ENCODE results near the gene HMGXB4.
A peak's percentile ranks its signal among the peaks of the same experiment; 100 is the strongest.

Gene HMGXB4

DNA sequence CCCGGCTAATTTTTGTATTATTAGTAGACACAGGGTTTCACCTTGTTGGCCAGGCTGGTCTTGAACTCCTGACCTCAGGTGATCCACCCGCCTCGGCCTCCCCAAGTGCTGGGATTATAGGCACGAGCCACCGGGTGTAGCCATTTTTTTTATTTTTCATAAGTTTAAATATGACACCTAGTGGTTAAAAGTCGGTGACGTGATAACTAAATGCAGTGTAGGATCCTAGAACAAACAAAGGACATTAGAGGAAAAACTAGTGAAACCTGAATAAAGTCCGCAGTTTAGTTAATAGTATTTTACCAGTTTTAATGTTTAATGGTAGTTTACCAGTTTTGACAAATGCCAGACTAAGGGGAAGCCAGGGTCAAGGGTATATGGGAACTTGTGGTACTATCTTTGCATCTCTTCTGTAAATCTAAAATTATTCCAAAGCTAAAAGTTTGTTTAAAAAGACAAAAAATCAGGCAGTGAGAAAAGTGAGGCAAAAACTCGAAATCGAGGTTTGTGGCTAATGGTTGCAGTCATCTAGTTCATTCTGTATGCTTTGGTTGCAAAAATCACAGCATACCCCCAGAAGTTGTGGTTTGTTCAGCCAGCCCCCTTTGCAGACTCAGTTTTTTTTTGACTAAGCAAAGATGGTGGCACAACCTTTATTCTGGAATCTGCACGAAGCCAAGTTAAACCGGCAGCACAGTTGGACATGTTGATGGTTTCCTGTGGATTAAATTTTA is 72.0 kb downstream of the HMGXB4 start:
- DNase-seq: no peak

DNA sequence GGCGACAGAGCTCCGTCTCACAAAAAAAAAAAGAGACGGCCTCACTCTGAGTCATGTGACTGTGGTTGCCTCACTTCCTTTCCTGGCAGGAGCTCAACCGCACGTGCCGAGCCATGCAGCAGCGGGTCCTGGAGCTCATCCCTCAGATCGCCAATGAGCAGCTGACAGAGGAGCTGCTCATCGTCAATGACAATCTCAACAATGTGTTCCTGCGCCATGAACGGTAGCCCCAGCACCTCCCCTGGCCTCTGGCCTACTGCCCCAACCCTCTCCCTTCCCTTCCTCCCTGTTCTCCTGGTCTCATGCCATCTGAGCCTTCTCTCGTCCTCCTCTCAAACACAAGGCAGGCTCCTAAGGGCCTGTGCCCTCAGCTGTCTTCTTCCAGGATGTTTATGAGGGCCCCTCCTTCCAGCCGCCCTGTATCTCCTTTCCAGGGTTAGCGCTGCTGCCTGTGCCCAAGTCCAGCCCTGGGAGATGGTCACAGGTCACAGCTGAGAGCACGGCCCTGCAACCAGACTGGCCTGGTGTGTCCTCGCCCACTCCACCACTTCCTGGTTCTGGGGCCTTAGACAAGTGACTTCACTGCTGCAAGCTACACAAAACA is 73.1 kb downstream of the HMGXB4 start:
- peak; percentile 21 for DNase-seq

DNA sequence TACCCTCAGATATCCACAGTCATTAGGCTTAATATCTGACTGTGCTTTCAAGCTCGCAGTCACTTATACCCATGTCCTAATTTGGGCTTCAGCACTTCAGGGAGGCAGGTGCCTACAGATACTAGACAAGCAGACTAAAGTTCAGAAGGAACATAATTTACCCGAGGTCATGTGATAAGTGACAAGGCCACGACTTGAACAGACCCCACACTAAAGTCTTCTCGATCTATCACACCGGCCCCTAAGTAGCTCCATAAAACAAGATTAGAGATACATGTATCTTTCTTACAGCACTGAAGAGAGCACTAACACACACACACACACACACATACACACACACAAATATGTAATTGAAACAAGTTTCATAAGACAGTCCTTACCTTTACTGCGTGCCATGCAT is 75.0 kb downstream of the HMGXB4 start:
- DNase-seq: no peak

DNA sequence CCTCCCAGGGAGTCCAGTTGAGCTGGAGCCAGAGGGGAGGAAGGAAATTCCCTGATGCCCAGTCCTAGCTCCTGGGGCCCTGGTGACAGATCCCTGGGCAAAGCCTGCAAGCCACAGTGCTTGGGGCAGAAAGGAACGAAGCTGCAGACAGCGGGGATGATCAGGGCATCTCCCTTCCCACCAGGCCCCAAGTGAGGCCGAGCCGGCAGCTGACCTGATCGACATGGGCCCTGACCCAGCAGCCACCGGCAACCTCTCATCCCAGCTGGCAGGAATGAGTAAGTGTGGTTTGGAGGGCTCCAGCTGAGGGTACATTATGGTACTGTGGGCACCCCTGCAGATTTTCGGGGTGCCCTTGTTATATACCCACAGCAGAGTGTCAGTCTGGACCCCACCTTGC is 75.9 kb downstream of the HMGXB4 start:
- no peak for DNase-seq

DNA sequence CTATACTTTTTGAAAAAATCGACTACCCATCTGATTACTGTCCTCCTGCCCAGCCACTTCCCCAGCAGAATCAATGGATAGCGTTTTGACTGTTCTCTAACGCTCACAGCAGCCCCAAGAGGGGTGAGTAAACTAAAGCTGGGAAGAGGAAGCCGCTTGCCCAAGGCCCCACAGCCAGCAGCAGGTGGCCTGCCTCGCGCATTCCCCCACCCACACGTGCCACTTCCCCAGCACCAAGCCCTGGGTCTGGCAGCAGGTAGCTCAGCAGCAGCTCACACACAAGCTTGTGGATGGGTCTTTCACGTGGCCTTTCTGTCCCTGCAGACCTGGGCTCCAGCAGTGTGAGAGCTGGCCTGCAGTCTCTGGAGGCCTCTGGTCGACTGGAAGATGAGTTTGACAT is 76.7 kb downstream of the HMGXB4 start:
- no peak for DNase-seq

DNA sequence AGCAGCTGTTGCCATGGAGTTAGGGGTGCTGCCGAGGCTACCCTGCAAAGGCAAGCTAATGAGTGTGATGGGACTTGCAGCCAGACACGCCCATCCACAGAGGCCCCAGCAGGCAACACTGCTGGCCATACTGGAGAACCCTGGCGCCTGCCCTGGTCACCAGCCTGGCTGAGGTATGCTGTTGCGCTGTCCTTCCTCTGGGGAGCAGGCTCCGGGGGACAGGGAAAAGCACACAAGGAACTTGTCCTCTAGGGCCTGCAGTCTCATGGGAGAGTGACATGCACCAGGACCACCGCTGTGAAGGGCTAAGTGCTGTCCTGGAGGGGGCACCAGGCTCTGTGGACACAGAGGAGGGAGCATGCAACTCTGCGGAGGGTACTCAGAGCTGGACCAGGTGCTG is 78.2 kb downstream of the HMGXB4 start:
- DNase-seq: no peak

DNA sequence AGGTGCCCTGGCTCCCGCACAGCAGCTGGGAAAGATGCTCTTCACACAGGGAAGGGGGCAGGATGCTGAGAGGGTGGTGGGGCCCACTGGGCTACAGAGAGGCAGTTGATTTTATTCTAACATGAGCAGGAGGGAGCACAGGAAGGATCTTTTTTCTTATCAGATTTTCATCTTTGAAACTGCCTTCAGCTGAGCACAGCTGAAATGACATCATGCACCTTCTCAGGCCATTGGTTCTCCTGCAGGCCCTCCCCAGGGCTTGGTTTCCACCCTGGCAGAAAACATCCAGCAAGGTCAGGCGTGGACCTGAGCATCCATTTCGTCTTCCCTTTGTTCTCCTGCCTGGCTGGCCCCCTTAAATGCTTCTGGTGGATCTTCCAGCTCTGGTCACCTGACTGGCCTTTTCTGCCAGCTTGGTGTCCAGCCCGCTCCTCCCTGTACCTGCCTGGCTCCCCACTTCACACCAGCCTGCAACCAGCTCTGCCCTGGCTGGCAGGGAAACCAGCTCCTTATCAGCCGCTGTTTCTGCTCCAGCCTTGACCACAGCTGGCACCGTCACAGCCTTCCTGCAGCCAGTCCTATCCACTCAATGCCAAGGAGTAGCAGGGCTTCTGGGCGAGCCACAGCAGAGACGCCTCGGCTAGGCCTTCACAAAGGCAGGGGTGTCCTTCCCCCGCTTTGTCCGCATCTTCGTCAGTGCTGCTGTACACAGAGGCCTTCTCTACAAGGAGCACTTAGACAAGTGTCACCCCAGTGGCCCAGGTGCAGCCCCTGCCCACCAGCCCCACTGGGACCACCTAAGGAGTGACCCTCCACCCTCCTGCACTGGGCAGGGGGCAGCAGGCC is 78.9 kb downstream of the HMGXB4 start:
- DNase-seq: no peak

DNA sequence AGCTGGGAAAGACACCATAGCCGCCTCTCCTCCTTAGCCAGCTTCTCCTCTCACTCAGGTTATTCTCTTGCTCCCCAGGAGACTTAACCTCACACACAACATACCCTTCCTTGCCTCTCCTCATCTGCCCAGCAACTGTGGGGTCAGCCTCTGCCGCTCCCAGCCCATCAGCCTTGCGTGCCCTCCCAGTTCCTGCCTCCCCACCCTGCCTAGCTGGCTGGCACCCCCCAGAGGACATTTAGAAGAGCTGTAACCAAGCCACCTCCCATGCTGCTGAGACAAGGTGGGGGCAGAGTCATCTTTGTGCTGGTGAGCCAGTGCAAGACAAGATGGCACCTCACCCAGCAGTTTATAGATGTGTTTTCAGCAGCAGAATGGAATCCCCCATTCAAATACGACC is 80.6 kb downstream of the HMGXB4 start:
- DNase-seq: no peak

DNA sequence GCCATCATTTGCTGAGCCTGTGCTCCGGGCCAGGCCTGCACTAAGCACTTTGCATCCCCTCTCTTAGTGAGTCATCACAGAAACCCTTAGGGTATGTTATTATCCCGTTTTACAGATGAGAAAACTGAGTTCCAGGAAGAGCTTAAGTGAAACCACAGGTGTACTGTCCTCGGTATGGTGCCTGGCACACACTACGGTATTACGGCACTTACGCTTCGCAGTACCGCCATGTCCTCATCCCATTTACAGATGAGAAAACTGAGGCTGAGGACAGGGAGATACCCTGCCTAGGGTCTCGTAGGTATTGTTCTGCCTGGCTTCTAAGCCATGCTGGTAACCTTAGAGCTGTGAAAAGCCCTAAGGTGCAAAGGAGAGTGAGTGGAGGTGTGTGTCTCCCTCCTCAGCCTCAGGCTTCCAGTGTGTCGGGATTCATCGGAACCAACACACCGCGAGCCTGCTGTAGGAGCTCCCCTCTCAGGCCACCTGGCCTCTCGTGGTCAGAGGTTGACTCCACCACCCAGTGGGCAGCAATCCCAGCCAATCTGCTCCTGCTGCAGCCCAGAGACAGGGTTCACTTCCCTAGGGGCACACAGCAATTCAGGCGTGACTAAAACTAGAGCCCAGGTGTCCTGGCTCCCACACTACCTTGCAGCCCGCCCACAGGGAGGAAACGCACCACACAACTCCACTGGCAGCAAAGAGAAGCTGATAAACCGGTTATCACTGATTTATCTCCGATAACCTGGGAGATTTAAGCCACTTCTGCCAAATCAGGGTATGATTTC is 84.0 kb downstream of the HMGXB4 start:
- DNase-seq: no peak

DNA sequence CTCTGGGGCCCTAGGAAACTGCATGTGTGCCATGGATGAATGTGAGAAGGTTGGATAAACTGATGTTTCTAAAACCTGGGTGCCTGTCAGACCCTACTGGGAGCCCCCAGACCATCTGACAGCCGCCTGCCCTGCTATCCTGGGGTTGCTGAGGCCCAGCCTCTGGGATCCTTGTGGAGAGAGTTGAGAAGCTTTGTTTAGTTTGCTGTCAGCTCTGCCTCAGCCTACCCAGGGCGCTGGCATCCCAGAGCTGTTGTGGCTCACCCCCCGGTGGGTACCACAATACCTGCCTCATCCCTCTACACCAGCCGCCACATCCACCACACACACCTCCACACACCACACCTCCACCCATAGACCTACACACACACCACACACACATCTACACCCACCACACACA is 85.1 kb downstream of the HMGXB4 start:
- no peak for DNase-seq

DNA sequence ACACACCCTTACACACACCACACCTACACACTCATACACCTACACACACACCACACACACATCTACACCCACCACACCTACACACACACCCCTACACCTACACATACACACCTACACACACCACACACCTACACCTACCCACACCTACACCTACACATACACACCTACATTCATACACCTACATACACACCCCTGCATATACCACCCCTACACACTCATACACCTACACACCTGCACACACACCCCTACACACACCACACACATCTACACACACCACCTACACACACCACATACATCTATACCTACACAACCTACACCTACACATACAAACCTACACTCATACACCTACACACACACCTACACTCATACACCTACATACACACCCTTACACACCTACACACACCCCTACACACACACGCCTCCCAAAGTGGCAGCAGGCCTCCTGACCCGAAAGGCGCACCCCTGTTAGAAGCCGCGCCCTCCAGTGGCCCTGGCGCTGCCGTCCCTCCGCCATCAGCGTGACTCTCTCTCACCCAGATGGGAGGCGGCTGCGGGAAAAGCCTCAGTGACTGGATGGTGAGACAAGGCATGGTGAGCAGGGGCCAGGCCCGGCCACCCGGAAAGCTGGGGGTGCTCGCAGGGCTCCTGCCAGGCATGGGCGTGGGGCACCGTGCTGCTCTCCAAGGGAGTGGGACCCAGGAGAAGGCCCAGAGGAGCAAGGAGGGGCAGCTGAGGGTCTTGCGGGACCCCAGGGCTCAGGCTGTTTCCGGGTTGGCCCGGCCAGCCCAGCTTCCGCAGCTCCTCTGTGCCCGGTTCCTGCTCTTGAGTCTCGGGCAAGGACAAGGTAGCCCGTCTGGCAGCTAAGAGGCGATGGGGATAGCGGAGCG is 86.6 kb downstream of the HMGXB4 start:
- no peak for DNase-seq

DNA sequence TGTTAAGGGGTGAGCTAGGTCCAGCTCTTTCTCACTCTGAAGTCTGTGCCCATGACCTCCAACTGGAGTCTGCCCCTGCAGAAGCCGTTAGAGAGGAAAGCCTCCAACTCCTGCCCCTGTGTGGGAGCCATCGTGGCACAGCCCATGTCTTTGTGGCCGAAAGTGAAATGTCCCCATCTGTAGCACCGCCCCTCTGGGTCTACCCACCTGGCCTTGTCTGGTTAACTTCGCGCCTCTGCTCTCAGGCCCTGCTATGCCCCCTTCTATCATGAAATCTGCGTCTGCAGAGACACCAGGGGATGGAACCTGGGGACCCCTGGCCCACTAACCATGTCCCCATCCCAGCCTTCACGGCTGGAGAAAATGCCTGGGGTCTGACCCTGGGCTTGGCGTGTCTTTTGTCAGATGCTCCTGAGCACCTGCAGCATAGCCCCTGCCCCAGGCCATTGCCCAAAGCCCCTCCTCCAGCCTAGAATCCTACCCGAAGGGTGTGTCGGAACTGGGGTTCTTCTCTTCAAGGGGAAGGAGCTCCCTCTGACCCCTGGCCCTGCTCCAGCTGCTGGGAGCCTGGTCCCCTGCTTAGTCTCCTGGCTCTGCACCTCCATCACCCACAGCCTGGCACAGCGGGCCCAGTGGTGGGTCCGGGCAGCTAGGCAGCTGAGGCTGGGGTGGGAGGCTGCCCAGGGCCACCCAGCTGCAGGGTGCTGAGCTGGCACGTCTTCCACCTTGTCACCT is 87.8 kb downstream of the HMGXB4 start:
- no peak for DNase-seq

Data from T1000 (cell line).